NB4 (cell line): ENCODE results near the gene MYL4.

Experiments
- CTCF ChIP-seq: IDR thresholded peaks from one replicate; pipeline ENCODE4 v1.5.1; 2012; ENCODE audit warnings: low read depth, low read length
- POLR2A ChIP-seq: IDR thresholded peaks from 2 replicates; pipeline ENCODE4 v1.6.1; 2011; ENCODE audit warnings: mild to moderate bottlenecking; ENCODE audit not compliant: insufficient read length; ENCODE audit errors: extremely low read depth

DNA sequence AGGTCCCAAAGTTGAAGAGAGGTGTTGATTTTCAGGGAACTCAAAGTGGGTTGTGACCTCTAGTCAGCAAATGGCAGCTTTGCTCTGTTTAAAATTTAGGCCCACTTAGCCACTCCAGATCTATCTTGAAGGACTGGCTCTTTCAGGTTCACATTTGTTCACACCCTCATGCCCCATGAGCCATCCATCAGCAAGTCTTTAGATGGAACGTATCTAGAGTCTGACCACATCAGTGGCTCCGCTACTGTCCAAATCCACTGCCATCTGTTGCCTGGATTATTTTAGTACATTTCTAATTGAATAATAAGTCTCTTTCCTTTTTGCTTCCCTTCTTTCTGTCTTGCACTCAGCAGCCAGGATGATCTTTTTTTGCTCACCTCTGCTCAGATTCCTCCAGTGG lies 55.0 kb downstream of the MYL4 start:
- no peak for TF ChIP-seq CTCF
- no peak for TF ChIP-seq POLR2A
